ENCODE measurements around the gene PRR20G.
"Not testable (repeated sequence)": the region's sequence is repeated elsewhere in the genome, so short reads cannot be mapped to it uniquely, and the experiment has no call there.

The PRR20G gene

DNA sequence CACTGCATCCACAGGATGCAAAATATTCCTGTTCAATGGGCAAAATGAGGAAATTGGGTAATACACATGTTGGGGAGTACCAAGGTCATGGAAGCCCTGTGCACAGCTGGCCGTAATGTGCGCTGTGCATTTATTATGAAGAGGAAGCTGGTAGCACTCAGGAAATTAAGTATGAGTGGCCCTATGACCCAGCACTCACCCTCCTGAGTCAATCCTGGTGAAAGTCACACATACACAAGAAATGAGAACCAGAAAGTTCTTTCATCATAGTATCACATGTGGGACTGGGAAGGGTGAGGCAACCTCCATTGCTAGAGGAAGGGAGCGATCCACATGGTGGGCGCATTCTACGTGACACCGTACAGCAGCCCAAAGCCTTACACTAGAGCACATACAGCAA, 11.4 kb upstream of the PRR20G start:
- no peak for DNase-seq (ENCODE audit: low read depth in 2 of 2)

DNA sequence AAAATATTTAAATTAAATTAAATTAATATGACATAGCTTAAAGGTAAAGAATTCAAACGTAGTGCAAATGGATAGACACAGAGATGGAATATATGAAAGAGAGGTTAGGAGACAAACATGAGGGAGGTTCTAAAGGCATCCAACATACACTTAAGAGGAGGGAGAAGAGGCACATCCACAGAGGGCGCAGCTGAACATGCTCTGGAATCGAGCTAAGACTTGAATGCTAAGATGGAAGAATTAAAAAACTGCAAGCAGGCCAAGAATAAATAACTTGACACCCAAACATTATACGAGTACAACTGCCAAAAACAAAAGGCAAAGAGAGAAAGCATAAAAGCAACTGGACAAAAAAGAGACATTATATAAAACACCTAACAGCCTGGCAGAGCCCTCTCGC, 9.1 kb upstream of the PRR20G start:
- DNase-seq (ENCODE audit: low read depth in 2 of 2), result no peak

DNA sequence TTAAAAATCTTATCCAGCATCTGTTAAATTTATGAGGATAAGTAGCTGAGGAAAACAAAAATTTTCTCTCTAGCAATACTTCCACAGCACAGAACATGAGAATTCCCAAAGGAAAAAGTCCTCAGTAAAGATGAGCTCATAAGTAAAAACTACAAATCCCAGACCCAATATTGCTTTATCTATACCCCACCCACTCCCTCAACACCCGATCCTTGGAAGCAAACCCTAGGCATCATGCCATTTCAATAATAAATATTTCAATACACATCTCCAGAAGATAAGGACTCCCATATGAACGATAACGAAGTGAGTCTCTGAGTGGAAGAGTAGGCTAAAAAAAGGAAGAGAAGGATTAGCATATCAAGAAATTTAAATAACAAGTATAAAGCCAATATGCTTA, 8.3 kb upstream of the PRR20G start:
- DNase-seq (ENCODE audit: low read depth in 2 of 2), result no peak

GRCh38 chr3:127293650-127294049, 5.8 kb upstream of the PRR20G start:
- DNase-seq (ENCODE audit: low read depth in 2 of 2), result not testable (repeated sequence)

DNA sequence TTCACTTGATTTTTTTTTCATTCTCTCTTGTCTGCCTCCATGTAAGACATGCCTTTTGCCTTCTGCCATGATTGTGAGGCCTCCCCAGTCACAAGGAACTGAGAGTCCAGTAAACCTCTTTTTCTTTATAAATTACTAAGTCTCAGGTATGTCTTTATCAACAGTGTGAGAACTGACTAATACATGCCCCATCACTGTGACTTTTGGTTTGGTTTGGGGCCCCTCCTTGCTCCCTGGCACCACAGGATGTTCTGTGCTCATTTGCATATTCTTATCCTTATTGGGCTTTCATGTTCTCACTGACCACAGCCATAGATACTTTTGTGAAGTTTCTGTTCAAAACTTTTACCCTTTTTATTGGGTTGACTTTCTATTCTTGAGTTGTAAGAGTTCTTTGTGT, 3.8 kb upstream of the PRR20G start:
- DNase-seq (ENCODE audit: low read depth in 2 of 2), result no peak

- no peak for DNase-seq (ENCODE audit: low read depth in 2 of 2)
Observed at GRCh38 chr3:127291114-127291513, 3.3 kb upstream of the PRR20G start.

- no peak for DNase-seq (ENCODE audit: low read depth in 2 of 2)
Observed at GRCh38 chr3:127289706-127290575, 2.1 kb upstream of the PRR20G start.

- DNase-seq (ENCODE audit: low read depth in 2 of 2), result no peak
Observed at GRCh38 chr3:127288921-127289705, 1.3 kb upstream of the PRR20G start.

DNA sequence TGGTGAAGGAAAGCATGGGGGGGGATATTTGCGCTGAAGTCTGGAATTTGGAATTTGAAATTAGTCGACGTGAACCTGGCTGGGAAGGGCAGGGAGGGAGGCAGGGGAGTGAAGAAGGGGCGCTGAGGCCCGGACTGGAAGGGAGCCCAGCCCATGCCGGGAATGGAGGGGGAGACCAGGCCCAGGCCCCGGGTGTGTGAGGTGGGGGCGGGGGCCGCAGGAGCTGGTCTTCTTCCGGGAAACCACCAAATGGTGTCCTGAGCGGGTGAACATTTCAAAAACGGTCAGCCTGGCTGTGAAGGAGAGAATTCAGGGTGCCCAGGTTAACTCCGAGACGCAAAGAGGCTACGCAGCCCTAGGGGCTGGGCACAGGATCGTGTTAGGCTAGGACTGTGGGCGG, 497 bp upstream of the PRR20G start:
- no peak for DNase-seq (ENCODE audit: low read depth in 2 of 2)

- no peak for DNase-seq (ENCODE audit: low read depth in 2 of 2)
Observed at GRCh38 chr3:127286571-127287140, 1.2 kb downstream of the PRR20G start.

GRCh38 chr3:127284258-127284657, 3.6 kb downstream of the PRR20G start:
- DNase-seq (ENCODE audit: low read depth in 2 of 2), result no peak

- no peak for DNase-seq (ENCODE audit: low read depth in 2 of 2)
Observed at GRCh38 chr3:127277561-127277960, 10.3 kb downstream of the PRR20G start.

DNA sequence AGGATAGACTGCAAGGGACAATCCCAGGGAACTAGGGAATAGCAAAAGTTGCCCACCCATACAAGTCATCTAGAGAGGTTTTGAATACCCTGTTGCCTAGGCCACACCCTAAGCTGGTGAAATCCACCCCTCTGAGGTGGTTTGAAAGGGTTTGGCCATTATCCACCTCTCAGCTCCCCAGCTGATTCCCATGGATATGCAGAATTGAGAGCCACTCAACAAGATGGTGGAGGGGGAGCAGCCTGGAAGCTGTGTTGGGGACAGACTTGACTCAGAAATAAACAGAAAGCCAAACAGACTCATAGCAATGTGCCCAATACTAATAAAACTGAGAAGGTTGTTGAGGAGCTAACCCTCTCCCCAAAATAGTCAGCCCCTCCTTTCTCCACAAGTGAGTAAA, 10.9 kb downstream of the PRR20G start:
- DNase-seq (ENCODE audit: low read depth in 2 of 2), result no peak

DNA sequence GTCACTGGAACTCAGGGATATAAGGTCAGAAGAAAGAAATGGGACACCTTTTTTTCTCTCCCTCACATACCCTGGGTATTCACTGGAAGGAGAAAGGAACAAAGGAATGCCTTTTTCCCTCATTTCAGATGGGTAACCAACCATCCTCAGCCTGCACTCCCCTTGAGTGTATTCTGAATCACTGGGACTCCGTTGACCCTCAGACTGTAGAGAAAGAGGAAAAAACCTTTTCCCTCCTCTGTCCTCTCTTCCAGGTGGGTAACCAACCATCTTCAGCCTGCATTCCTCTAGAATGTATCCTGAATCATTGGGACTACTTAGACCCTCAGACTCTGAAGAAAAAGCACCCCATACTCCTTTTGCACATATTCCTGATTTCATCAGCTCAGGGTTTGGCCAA, 11.4 kb downstream of the PRR20G start:
- no peak for DNase-seq (ENCODE audit: low read depth in 2 of 2)

- DNase-seq (ENCODE audit: low read depth in 2 of 2), result no peak
Observed at GRCh38 chr3:127275287-127275781, 12.5 kb downstream of the PRR20G start.

GRCh38 chr3:127274200-127274760, 13.6 kb downstream of the PRR20G start:
- no peak for DNase-seq (ENCODE audit: low read depth in 2 of 2)

DNA sequence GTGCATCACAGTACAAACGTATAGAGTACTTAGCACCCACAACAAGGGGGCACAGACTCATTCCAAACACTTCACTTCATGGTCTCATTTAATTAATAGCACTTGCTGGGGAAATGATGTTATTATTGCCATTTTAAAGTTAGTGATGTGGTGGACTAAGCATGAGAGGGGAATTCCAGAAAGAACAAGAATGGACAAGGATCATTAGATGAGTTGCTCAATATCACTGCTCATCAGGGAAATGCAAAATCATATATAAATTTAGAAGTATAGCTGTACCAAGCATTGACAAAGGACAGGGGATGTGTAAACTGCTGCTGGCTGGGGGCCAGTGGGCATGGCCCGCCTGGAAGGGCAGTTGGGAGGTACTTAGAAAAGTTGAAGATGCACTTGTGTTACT, 14.6 kb downstream of the PRR20G start:
- DNase-seq (ENCODE audit: low read depth in 2 of 2), result no peak

GRCh38 chr3:127266186-127266585, 21.7 kb downstream of the PRR20G start:
- no peak for DNase-seq (ENCODE audit: low read depth in 2 of 2)

DNA sequence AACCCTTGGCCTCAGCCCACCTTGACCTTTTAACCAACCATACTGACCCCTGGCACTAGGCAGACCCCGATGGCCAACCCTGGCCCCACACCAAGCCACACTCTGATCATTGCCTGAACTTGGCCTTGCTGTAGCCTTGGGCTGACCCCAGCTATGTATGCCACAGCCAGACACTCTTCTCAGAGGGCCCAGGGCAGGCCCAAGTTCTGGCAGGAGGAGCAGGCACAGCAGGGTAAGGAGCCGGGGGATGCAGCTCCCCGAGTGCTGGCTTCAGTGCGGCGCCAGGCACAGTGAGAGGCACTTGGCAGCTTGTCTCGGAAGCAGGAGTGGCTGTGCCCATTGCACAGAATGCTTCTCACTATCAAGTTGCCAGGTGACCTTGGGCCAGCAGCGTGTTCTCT, 22.3 kb downstream of the PRR20G start:
- no peak for DNase-seq (ENCODE audit: low read depth in 2 of 2)

- no peak for DNase-seq (ENCODE audit: low read depth in 2 of 2)
Observed at GRCh38 chr3:127264794-127265514, 22.9 kb downstream of the PRR20G start.

- no peak for DNase-seq (ENCODE audit: low read depth in 2 of 2)
Observed at GRCh38 chr3:127264292-127264691, 23.6 kb downstream of the PRR20G start.
